GM23338 (cell line): ENCODE measurements around the gene ACTG1.

ENCODE experiments used
- CREB1 ChIP-seq: fragments of 250-450 bp; sonication (Bioruptor Pico); IDR thresholded peaks from 2 replicates; pipeline ENCODE4 v1.5.0; 2020; ENCODE audit warnings: low read depth, mild to moderate bottlenecking, moderate library complexity
- CTCF ChIP-seq, 2 experiments: fragments of 200-600 bp in 1 of 2; sonication (generic) in 1 of 2; conservative IDR thresholded peaks; 2 replicates each; pipeline versions ENCODE4 v1.5.1 to v1.6.1; 2016 to 2017; ENCODE audit warnings: antibody characterized with exemption in 2 of 2, low read depth in 2 of 2, mild to moderate bottlenecking in 2 of 2, moderate library complexity in 1 of 2
- ETS1 ChIP-seq: IDR thresholded peaks from 2 replicates; pipeline ENCODE4 v1.6.1; 2016; ENCODE audit warnings: antibody characterized with exemption
- EZH2 ChIP-seq: fragments of 200-600 bp; sonication (generic); IDR thresholded peaks from one replicate; pipeline ENCODE4 v1.8.0; 2017; ENCODE audit warnings: antibody characterized with exemption, mild to moderate bottlenecking, low read depth; ENCODE audit not compliant: unreplicated experiment
- EZH2phosphoT487 ChIP-seq: fragments of 200-600 bp; sonication (generic); IDR thresholded peaks from one replicate; pipeline ENCODE4 v1.8.1; 2018; ENCODE audit warnings: antibody characterized with exemption; ENCODE audit not compliant: unreplicated experiment
- JUNB ChIP-seq: IDR thresholded peaks from one replicate; pipeline ENCODE4 v1.6.1; 2016; ENCODE audit warnings: antibody characterized with exemption; ENCODE audit not compliant: unreplicated experiment
- NANOG ChIP-seq: IDR thresholded peaks from 2 replicates; pipeline ENCODE4 v1.6.1; 2016; ENCODE audit warnings: antibody characterized with exemption, borderline replicate concordance
- POLR2AphosphoS5 ChIP-seq: IDR thresholded peaks from 2 replicates; pipeline ENCODE4 v1.6.1; 2016; ENCODE audit warnings: antibody characterized with exemption, low read depth
- REST ChIP-seq: IDR thresholded peaks from one replicate; pipeline ENCODE4 v1.6.1; 2018; ENCODE audit warnings: antibody characterized with exemption; ENCODE audit not compliant: unreplicated experiment
- STAT1 ChIP-seq: IDR thresholded peaks from one replicate; pipeline ENCODE4 v1.6.1; 2016; ENCODE audit warnings: antibody characterized with exemption; ENCODE audit not compliant: unreplicated experiment
- ZNF114 ChIP-seq: fragments of 250-450 bp; sonication (Bioruptor Pico); IDR thresholded peaks from 2 replicates; pipeline ENCODE4 v1.5.0; 2020; ENCODE audit warnings: mild to moderate bottlenecking, moderate library complexity
- ZNF331 ChIP-seq: fragments of 250-450 bp; sonication (Bioruptor Pico); IDR thresholded peaks from 2 replicates; pipeline ENCODE4 v1.5.0; 2020; ENCODE audit warnings: low read depth, mild to moderate bottlenecking, moderate library complexity
- ZNF462 ChIP-seq: fragments of 250-450 bp; sonication (Bioruptor Pico); IDR thresholded peaks from 2 replicates; pipeline ENCODE4 v1.5.0; 2020; ENCODE audit warnings: mild to moderate bottlenecking, moderate library complexity

GRCh38 chr17:81514739-81515529 lies 2.3 kb upstream of the ACTG1 start:
- TF ChIP-seq EZH2 (no peak), EZH2phosphoT487 (no peak), CTCF (conservative IDR thresholded peaks at IDR 0.05; ENCODE audit: low read depth in 2 of 2) (no peak), REST (no peak), JUNB (no peak), ZNF462 (CRISPR knock-in tag) (no peak), POLR2AphosphoS5 (peak; percentile 52), ZNF114 (CRISPR knock-in tag) (no peak), STAT1 (no peak), CREB1 (CRISPR knock-in tag) (no peak), ZNF331 (CRISPR knock-in tag) (no peak), ETS1 (no peak), NANOG (no peak)
